G401.6 (cell line): ENCODE data around the gene ADAM21.
"Not testable (repeated sequence)": the region's sequence is repeated elsewhere in the genome, so short reads cannot be mapped to it uniquely, and the experiment has no call there.

Experiments
- FAIRE-seq: peaks from 2 replicates; lab custom pipeline; 2012; peaks lifted over from hg19 to GRCh38; lab: Jason Lieb, UNC

ADAM21 gene

DNA sequence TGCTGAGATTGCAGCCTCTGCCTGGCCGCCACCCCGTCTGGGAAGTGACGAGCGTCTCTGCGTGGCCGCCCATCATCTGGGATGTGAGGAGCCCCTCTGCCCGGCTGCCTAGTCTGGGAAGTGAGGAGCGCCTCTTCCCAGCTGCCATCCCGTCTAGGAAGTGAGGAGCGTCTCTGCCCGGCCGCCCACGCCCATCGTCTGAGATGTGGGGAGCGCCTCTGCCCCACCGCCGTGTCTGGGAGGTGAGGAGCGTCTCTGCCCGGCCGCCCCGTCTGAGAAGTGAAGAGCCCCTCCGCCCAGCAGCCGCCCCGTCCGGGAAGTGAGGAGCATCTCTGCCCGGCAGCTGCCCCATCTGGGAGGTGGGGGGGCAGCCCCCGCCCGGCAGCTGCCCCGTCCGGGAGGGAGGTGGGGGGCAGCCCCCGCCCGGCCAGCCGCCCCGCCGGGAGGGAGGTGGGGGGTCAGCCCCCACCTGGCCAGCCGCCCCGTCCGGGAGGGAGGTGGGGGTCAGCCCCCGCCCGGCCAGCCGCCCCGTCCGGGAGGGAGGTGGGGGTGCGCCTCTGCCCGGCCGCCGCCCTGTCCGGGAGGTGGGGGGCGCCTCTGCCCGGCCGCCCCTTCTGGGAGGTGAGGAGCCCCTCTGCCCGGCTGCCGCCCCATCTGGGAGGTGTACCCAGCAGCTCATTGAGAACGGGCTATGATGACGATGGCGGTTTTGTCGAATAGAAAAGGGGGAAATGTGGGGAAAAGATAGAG is 25.6 kb downstream of the ADAM21 start:
- FAIRE-seq: not testable (repeated sequence)

DNA sequence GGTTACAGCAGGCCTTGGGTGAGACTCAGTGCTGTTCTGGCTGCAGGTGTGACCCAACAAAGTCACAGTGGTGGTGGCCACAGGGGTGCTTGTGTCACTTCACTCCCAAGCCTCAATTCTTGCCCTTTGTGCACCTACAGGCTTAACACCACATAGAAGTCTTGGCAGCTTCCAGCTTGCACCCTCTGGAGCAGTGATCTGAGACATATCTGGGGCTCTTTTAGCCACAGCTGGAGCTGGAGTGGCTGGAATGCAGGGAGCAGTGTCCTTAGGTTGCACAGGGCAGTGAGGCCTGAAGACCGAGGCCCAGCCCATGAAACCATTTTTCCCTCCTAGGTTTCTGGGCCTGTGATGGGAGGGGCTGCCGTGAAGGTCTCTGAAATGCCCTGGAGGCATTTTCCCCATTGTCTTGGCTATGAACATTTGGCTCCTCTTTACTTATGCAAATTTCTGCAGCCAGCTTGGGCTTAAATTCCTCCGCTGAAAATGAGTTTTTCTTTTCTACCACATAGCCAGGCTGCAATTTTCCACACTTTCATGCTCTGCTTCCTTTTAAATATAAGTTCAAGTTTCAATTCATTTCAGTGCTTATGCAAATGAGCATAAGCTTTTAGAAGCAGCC is 37.7 kb downstream of the ADAM21 start:
- FAIRE-seq: no peak

DNA sequence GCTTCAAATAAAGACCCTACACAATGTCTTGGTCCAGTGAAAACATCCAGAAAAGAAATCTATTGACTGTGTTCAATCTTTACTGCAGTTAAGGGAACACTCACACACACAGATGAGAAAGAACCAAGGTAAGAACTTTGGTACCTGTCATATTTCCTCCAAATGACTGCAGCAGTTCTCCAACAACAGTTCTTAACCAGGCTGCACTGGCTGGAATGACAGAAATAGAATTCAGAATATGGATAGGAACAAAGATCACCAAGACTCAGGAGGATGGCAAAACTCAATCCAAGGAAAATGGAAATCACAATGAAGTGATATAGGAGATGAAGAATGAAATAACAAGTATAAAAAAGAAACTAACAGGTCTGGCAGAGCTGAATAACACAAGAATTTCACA is 46.2 kb downstream of the ADAM21 start:
- FAIRE-seq: no peak
